ENCODE results near the gene CCDC117.

CCDC117 gene

DNA sequence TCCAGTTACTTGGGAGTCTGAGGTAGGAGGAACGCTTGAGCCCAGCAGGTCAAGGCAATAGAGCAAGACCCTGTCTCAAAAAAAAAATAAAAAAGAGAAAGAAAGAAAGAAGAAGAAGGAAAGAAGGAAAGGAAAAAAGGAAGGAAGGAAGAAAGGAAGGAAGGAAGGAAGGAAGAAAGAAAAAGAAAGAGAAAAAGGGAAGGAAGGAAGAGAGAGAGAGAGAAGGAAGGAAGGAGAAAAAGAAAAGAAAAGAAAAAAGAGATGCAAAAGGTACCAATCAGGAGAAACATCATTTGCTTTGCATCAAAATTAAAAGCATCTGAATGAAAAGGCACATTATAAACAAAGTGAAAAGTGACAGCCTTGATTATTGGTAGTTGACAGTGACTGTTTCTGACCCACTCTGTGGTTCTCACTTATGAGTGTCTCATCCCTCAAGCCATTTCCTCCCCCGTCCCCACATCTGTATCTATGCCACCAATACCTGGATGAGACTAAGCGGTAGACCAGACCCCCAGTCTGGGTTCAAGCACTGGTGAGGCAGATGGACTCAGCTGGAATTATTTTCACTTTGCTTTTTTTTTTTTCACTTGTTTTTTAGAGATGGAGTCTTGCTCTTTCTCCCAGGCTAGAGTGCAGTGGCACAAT, 60.9 kb downstream of the CCDC117 start:
- H2AFZ ChIP-seq (ENCODE audit: low read depth, low read length): no peak overlapping the region
- H3K4me3 ChIP-seq (ENCODE audit: low read length): no peak overlapping the region
- no peaks in the 10 kb centered on the region for H3K4me1 ChIP-seq (ENCODE audit: insufficient read depth, low read length)
- H3K27me3 ChIP-seq (ENCODE audit: insufficient read depth, low read length): no peaks in the 10 kb centered on the region
- H3K9me3 ChIP-seq (ENCODE audit: low read length): no peaks in the 10 kb centered on the region
- H3K36me3 ChIP-seq (ENCODE audit: insufficient read depth, low read length): no peaks in the 10 kb centered on the region

GRCh38 chr22:28835630-28836189, 63.2 kb downstream of the CCDC117 start:
- Histone ChIP-seq H3K4me1 (ENCODE audit: insufficient read depth, low read length) (no peaks in the 10 kb centered on the region), H3K36me3 (ENCODE audit: insufficient read depth, low read length) (no peaks in the 10 kb centered on the region), H3K27me3 (ENCODE audit: insufficient read depth, low read length) (no peaks in the 10 kb centered on the region), H3K4me3 (ENCODE audit: low read length) (no peak overlapping the region), H2AFZ (ENCODE audit: low read depth, low read length) (no peak overlapping the region), H3K9me3 (ENCODE audit: low read length) (no peaks in the 10 kb centered on the region)

DNA sequence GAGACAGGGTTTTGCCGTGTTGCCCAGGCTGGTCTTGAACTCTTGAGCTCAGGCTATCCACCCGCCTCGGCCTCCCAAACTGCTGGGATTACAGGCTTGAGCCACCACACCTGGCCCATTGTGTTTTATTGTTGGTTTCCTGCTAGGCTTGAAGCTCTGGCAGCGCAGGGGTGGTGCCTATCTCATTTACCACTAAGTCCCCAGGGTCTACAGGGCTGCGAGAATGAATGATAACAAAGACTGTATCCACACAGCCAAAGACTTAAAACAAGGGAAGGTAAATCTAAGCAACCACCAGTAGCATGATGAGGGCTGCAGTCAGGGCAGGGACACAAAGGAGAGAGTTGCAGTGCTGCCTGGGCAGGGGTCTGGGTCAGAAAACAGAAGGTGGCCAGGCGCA, 65.1 kb downstream of the CCDC117 start:
- no peak overlapping the region for H2AFZ ChIP-seq (ENCODE audit: low read depth, low read length)
- no peaks in the 10 kb centered on the region for H3K9me3 ChIP-seq (ENCODE audit: low read length)
- H3K4me3 ChIP-seq (ENCODE audit: low read length): no peak overlapping the region
- no peaks in the 10 kb centered on the region for H3K4me1 ChIP-seq (ENCODE audit: insufficient read depth, low read length)
- H3K36me3 ChIP-seq (ENCODE audit: insufficient read depth, low read length): no peaks in the 10 kb centered on the region
- H3K27me3 ChIP-seq (ENCODE audit: insufficient read depth, low read length): no peaks in the 10 kb centered on the region

All from neuron (in vitro differentiated cells).